H1 (cell line): Measurements from ENCODE around the gene SHQ1. TPM values are rescaled to one million over a fixed set of nuclear protein-coding genes. Genes with fewer than 3 reads are reported as not detected.

Experiments
- CTCF ChIA-PET: fragments of 300-600 bp; sonication (Branson Sonifier 250); formaldehyde crosslinking; loops from one replicate; lab custom pipeline; 2021; ENCODE audit not compliant: partially characterized antibody; lab: Charles Lee
- POLR2A ChIA-PET: fragments of 300-600 bp; sonication (Branson Sonifier 250); formaldehyde crosslinking; loops from one replicate; lab custom pipeline; 2021; ENCODE audit warnings: inconsistent platforms; ENCODE audit not compliant: partially characterized antibody; lab: Charles Lee
- DNase-seq, 2 experiments: peaks; one replicate each; pipeline versions ENCODE4 v3.0.0 to v3.0.0-alpha.2; 2010 to 2022; ENCODE audit warnings: low spot score in 2 of 2, low read depth in 1 of 2, mixed read lengths in 1 of 2
- FAIRE-seq: peaks from 2 replicates; lab custom pipeline; 2011; peaks lifted over from hg19 to GRCh38; lab: Jason Lieb, UNC
- H2AFZ ChIP-seq: 2 replicates; pipeline ENCODE4 v1.8.1; 2012; ENCODE audit warnings: low read length, inconsistent platforms
- H2AK5ac ChIP-seq: 2 replicates; pipeline ENCODE4 v1.6.1; 2013; ENCODE audit warnings: low read depth, low read length
- H2BK120ac ChIP-seq: replicated peaks from 2 replicates; pipeline ENCODE3; 2013; ENCODE audit warnings: low read depth, low read length, inconsistent platforms
- H2BK12ac ChIP-seq: 2 replicates; pipeline ENCODE4 v1.6.1; 2013; ENCODE audit warnings: low read depth, low read length
- H2BK15ac ChIP-seq: 2 replicates; pipeline ENCODE4 v1.6.1; 2013; ENCODE audit warnings: low read length
- H2BK20ac ChIP-seq: 2 replicates; pipeline ENCODE4 v1.6.1; 2013; ENCODE audit warnings: low read length
- H2BK5ac ChIP-seq: 2 replicates; pipeline ENCODE4 v1.6.1; 2013; ENCODE audit warnings: low read depth, low read length
- H3K14ac ChIP-seq: 2 replicates; pipeline ENCODE4 v1.6.1; 2013; ENCODE audit warnings: inconsistent platforms; ENCODE audit not compliant: insufficient read length
- H3K18ac ChIP-seq: 2 replicates; pipeline ENCODE4 v1.6.1; 2013; ENCODE audit warnings: low read length; ENCODE audit errors: extremely low read depth
- H3K23ac ChIP-seq: 2 replicates; pipeline ENCODE4 v1.6.1; 2013; ENCODE audit warnings: inconsistent platforms; ENCODE audit not compliant: insufficient read length
- H3K23me2 ChIP-seq: 2 replicates; pipeline ENCODE4 v1.6.1; 2013; ENCODE audit warnings: low read depth, low read length
- H3K27ac ChIP-seq: 2 replicates; pipeline ENCODE4 v1.6.1; 2011; ENCODE audit warnings: low read depth, low read length, inconsistent platforms
- H3K27me3 ChIP-seq, 4 experiments: replicated peaks in 1 of 4; 1 replicate in 1 of 4; 2 replicates in 3 of 4; pipeline versions ENCODE4 v1.6.1 to v1.8.1; 2011 to 2013; ENCODE audit warnings: low read length in 3 of 4, mild to moderate bottlenecking in 3 of 4, inconsistent platforms in 2 of 4, mixed read lengths in 2 of 4, moderate library complexity in 1 of 4; ENCODE audit not compliant: control insufficient read depth in 3 of 4, insufficient read depth in 3 of 4; ENCODE audit errors: extremely low read depth in 1 of 4
- H3K36me3 ChIP-seq, 4 experiments: 2 replicates each; pipeline versions ENCODE4 v1.6.1 to v1.8.1; 2011 to 2013; ENCODE audit warnings: mild to moderate bottlenecking in 4 of 4, low read length in 3 of 4, moderate library complexity in 2 of 4, control low read depth in 1 of 4, inconsistent platforms in 1 of 4; ENCODE audit not compliant: insufficient read depth in 4 of 4, control insufficient read depth in 2 of 4
- H3K4ac ChIP-seq: replicated peaks from 2 replicates; pipeline ENCODE3; 2013; ENCODE audit warnings: low read length, low read depth, mixed read lengths, inconsistent platforms; ENCODE audit not compliant: insufficient read length
- H3K4me1 ChIP-seq, 4 experiments: replicated peaks in 1 of 4; 1 replicate in 1 of 4; 2 replicates in 3 of 4; pipeline versions ENCODE4 v1.6.1 to v1.8.1; 2011 to 2013; ENCODE audit warnings: low read length in 3 of 4, inconsistent platforms in 2 of 4, mixed read lengths in 1 of 4; ENCODE audit not compliant: insufficient read depth in 4 of 4, control insufficient read depth in 3 of 4
- H3K4me2 ChIP-seq, 2 experiments: 2 replicates each; pipeline versions ENCODE4 v1.6.1 to v1.8.1; 2011 to 2013; ENCODE audit warnings: low read depth in 2 of 2, low read length in 2 of 2, control low read depth in 1 of 2, inconsistent platforms in 1 of 2, mild to moderate bottlenecking in 1 of 2; ENCODE audit not compliant: insufficient read depth in 1 of 2
- H3K4me3 ChIP-seq, 4 experiments: fragments of 200-600, 300-600 bp in 1 of 4; sonication (generic), shearing (Covaris generic), sonication (Bioruptor Twin) in 1 of 4; 2 replicates each; pipeline versions ENCODE4 v1.5.1 to v1.8.1; 2011 to 2016; ENCODE audit warnings: low read length in 4 of 4, low read depth in 3 of 4, control low read depth in 2 of 4, inconsistent platforms in 2 of 4, mild to moderate bottlenecking in 2 of 4, mixed read lengths in 1 of 4, moderate library complexity in 1 of 4; ENCODE audit not compliant: insufficient read depth in 2 of 4; ENCODE audit errors: extremely low read depth in 1 of 4
- H3K56ac ChIP-seq: replicated peaks from 2 replicates; pipeline ENCODE3; 2013; ENCODE audit warnings: low read depth, mild to moderate bottlenecking, mixed read lengths, low read length, inconsistent platforms; ENCODE audit not compliant: insufficient read length
- H3K79me1 ChIP-seq: 2 replicates; pipeline ENCODE4 v1.6.1; 2013; ENCODE audit warnings: low read depth, low read length, control low read depth
- H3K79me2 ChIP-seq, 2 experiments: 2 replicates each; pipeline versions ENCODE4 v1.6.1 to v1.8.1; 2012 to 2013; ENCODE audit warnings: low read length in 2 of 2, mild to moderate bottlenecking in 2 of 2, inconsistent platforms in 1 of 2; ENCODE audit not compliant: insufficient read depth in 2 of 2, control insufficient read depth in 1 of 2
- H3K9ac ChIP-seq, 4 experiments: replicated peaks in 1 of 4; 1 replicate in 1 of 4; 2 replicates in 3 of 4; pipeline versions ENCODE4 v1.6.1 to v1.8.1; 2011 to 2013; ENCODE audit warnings: low read depth in 3 of 4, low read length in 3 of 4, control low read depth in 2 of 4, mild to moderate bottlenecking in 2 of 4, moderate library complexity in 2 of 4, inconsistent platforms in 1 of 4; ENCODE audit errors: extremely low read depth in 1 of 4
- H3K9me3 ChIP-seq, 2 experiments: 2 replicates each; pipeline versions ENCODE4 v1.6.1 to v1.8.1; 2012 to 2013; ENCODE audit warnings: mild to moderate bottlenecking in 2 of 2, moderate library complexity in 2 of 2, control low read depth in 1 of 2, inconsistent platforms in 1 of 2, low read depth in 1 of 2, low read length in 1 of 2, mixed read lengths in 1 of 2; ENCODE audit not compliant: insufficient read depth in 2 of 2
- H4K20me1 ChIP-seq, 2 experiments: replicated peaks in 1 of 2; 2 replicates each; pipeline versions ENCODE3 to v1.8.1; 2011 to 2013; ENCODE audit warnings: inconsistent platforms in 2 of 2, low read length in 2 of 2, mild to moderate bottlenecking in 1 of 2; ENCODE audit not compliant: insufficient read depth in 2 of 2, control insufficient read depth in 1 of 2
- H4K5ac ChIP-seq: 2 replicates; pipeline ENCODE4 v1.6.1; 2013; ENCODE audit warnings: low read length, low read depth, mixed read lengths, inconsistent platforms; ENCODE audit not compliant: insufficient read length
- H4K8ac ChIP-seq: 2 replicates; pipeline ENCODE4 v1.8.0; 2013; ENCODE audit warnings: mild to moderate bottlenecking, moderate library complexity, low read length, inconsistent platforms; ENCODE audit not compliant: insufficient read depth; ENCODE audit errors: extremely low read depth
- H4K91ac ChIP-seq: replicated peaks from 2 replicates; pipeline ENCODE3; 2013; ENCODE audit warnings: low read length, mixed read lengths, inconsistent platforms; ENCODE audit not compliant: insufficient read length
- CBX5 ChIP-seq: fragments of 300-800, 300-1000 bp; sonication (generic); IDR thresholded peaks from 2 replicates; pipeline ENCODE4 v1.7.1; 2016; ENCODE audit warnings: antibody characterized with exemption, low read length, low read depth
- TAF1 ChIP-seq: IDR thresholded peaks from 2 replicates; pipeline ENCODE4 v1.6.1; 2011; ENCODE audit warnings: mild to moderate bottlenecking, low read depth, low read length
- WGBS, 2 experiments: shearing (Covaris generic) in 1 of 2; methylation state at CpG; one replicate each; pipeline versions ENCODE4 v1.1.6 to v1.1.7; 2013 to 2015; ENCODE audit warnings: low lambda C conversion rate in 2 of 2, mixed read lengths in 2 of 2, inconsistent platforms in 1 of 2, low coverage in 1 of 2, missing lambda C conversion rate in 1 of 2; ENCODE audit not compliant: insufficient replicate concordance in 2 of 2, insufficient coverage in 1 of 2, insufficient read length in 1 of 2; ENCODE audit errors: extremely low coverage in 1 of 2, missing lambda C conversion rate in 1 of 2; 5-methylcytosine and 5-hydroxymethylcytosine counted together
- polyA plus RNA-seq, 7 experiments: library from polyadenylated mRNA; depleted of rRNA in 3 of 7; stranded (reverse) in 5 of 7; unstranded in 2 of 7; fragments of >200 nt in 5 of 7; fragments of 200-250 nt in 2 of 7; gene quantifications; 1 replicate in 5 of 7; 2 replicates in 1 of 7; 4 replicates in 1 of 7; pipeline versions ENCODE4 v1.2.1 to v1.2.3, GENCODE V29; 2011 to 2013; ENCODE audit warnings: missing spikeins in 2 of 7, mixed read lengths in 2 of 7
- total RNA-seq: library from RNA; stranded (reverse); fragmentation: NEBNext Ultra II Directional; extraction: Animal tissue kit (Norgen Biotek cat#: 25700); gene quantifications from 2 replicates; pipeline ENCODE4 v1.2.1, GENCODE V29; 2021
- TF ChIP-seq, protein P1 (sequence below): IDR thresholded peaks from 2 replicates; pipeline ENCODE4 v1.6.1; 2011; ENCODE audit warnings: low read length, improper control_type of control experiment

Gene SHQ1
- total and polyA plus RNA-seq, 2 of the 8 experiments (the other 6 are each of a cell fraction or from before 2014, with no cell fraction given): 10.7 to 34.4 TPM

DNA sequence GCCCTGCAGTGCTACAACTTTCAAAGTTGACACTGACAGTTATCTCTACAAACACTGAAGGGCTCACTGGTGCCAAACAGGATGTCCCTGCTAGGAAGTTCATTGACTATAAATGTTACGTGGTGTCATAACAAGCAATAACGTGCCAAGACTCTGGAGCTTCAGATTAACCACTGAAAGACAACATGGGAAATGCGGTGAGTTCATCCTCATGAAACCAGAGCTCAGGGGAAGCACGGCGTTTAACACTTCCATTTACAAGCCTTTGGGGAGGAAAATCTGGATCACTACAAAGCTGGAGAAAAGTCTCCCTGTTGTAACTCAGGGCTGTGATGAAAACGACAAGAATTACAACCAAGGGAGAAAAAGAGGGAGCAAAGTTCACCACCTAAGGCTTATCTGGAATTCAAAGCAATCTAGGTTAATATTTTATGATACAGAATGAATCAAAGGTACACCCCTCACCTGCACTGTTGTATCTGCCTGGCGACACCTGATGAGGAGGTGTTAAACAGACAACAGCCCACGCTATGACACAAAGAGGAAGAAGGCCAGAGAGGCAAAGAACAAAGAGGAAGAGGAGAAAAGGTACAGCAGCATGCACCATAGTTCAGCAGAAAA, 27.0 kb downstream of the SHQ1 start:
- Histone ChIP-seq H2BK120ac (no peak overlapping the region), H3K4ac (no peak overlapping the region), H3K18ac (no peak overlapping the region; the same call in 1 of the 2 replicates), H3K4me2 (no peak overlapping the region), H3K27me3 (peaks cover 0 to 1% (median 0%) of the 10 kb centered on the region in 4 experiments; a peak in 1 of 7 replicates), H4K5ac (no peak overlapping the region), H3K36me3 (peaks cover 0 to 3% (median under 1%) of the 10 kb centered on the region in 4 experiments; a peak in 2 of 8 replicates), H2AK5ac (no peak overlapping the region), H3K14ac (no peak overlapping the region), H4K91ac (no peak overlapping the region), H3K79me1 (no peaks in the 10 kb centered on the region), H3K23ac (no peak overlapping the region), H3K79me2 (no peaks in the 10 kb centered on the region), H2BK12ac (no peak overlapping the region), H3K4me3 (no peak overlapping the region), H4K8ac (no peak overlapping the region), H3K56ac (no peak overlapping the region), H2BK5ac (no peak overlapping the region), H3K4me1 (peaks cover 0 to 2% (median 0%) of the 10 kb centered on the region in 4 experiments; a peak in 1 of 7 replicates), H3K9me3 (no peaks in the 10 kb centered on the region), H3K9ac (no peak overlapping the region), H2BK20ac (no peak overlapping the region), H3K27ac (no peak overlapping the region), H3K23me2 (no peaks in the 10 kb centered on the region), H4K20me1 (no peaks in the 10 kb centered on the region), H2BK15ac (no peak overlapping the region), H2AFZ (no peak overlapping the region)
- ChIA-PET POLR2A (no interaction called here), CTCF (interaction anchor here (0.6 to 7.0 kb wide), 35 partner anchors 11 to 902 kb away, joined by 3 to 114 read pairs (median 4); no protein-coding TSS in a partner anchor)
- TF ChIP-seq TAF1 (no peak), CBX5 (no peak)
- TF ChIP-seq, protein P1, sequence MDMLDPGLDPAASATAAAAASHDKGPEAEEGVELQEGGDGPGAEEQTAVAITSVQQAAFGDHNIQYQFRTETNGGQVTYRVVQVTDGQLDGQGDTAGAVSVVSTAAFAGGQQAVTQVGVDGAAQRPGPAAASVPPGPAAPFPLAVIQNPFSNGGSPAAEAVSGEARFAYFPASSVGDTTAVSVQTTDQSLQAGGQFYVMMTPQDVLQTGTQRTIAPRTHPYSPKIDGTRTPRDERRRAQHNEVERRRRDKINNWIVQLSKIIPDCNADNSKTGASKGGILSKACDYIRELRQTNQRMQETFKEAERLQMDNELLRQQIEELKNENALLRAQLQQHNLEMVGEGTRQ: no peak
- 81% methylated on average over 8 of the region's 8 CpGs; no CpG with 5 or more reads in 1 of the 2 experiments for WGBS, 2 experiments
- DNase-seq: no peak
- FAIRE-seq: no peak
